ENCODE results near the gene ALDH1A2. TPM values are rescaled to one million over a fixed set of nuclear protein-coding genes. Genes with fewer than 3 reads are reported as not detected.

The ALDH1A2 gene
- total RNA-seq, 1 experiment from 2014 or later, result 1.5 TPM

DNA sequence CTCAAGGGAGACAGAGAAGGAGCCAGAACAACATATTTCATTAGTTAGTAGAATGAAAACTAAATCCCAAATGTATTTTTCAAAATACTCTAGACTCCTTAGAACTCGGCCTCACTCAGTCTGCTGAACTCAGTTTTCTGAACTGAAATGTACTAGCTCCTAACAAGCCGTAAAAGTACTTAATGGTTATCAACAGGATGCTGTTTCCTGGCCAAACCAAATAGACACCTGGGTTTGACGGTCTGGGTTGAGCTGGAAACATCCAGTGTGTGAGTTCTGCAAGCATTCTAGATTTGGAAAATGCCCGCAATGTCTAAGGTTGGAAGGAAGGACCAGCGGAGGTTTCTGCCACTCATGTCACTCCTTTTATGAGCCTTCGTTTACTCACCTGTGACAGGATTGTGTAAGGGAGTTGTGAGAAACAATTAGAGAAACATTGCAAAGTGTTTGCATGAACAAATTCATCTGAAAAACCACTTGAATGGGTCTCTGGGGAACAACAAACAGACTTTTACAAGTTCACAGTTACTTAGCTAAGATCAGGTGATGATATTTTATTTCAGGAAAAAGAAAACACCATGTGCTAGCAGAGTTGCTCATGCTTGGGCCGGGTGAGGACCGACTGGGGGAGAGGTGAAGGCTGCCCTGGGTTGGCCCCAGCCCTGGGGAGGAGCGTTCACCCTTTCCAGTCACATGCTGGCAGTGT lies 151.0 kb downstream of the ALDH1A2 start:
- H3K27me3 ChIP-seq (replicated peaks; ENCODE audit: insufficient read depth, low read depth, low read length, poor library complexity), result no peaks in the 10 kb centered on the region
- intact Hi-C loops (cut with micrococcal nuclease; ENCODE audit: unreplicated experiment), result no loop called here
- H3K9me3 ChIP-seq (ENCODE audit: low read depth, low read length, poor library complexity, severe bottlenecking), result no peaks in the 10 kb centered on the region
- no TSS peak for BruUV-seq (replicated peaks)
- DNase-seq (ENCODE audit: low spot score), result no peak
- no peaks in the 10 kb centered on the region for H3K36me3 ChIP-seq (ENCODE audit: insufficient read depth, low read length, poor library complexity, severe bottlenecking)
- POLR2A ChIA-PET (ENCODE audit: low non-redundant PET), result no interaction called here
- H3K4me1 ChIP-seq (ENCODE audit: insufficient read depth, low read length, poor library complexity, severe bottlenecking), result no peaks in the 10 kb centered on the region
- no peak for TF ChIP-seq EZH2 (IDR thresholded peaks at IDR 0.05; ENCODE audit: borderline replicate concordance, low read depth, low read length, poor library complexity, severe bottlenecking)
- TF ChIP-seq, protein P1, sequence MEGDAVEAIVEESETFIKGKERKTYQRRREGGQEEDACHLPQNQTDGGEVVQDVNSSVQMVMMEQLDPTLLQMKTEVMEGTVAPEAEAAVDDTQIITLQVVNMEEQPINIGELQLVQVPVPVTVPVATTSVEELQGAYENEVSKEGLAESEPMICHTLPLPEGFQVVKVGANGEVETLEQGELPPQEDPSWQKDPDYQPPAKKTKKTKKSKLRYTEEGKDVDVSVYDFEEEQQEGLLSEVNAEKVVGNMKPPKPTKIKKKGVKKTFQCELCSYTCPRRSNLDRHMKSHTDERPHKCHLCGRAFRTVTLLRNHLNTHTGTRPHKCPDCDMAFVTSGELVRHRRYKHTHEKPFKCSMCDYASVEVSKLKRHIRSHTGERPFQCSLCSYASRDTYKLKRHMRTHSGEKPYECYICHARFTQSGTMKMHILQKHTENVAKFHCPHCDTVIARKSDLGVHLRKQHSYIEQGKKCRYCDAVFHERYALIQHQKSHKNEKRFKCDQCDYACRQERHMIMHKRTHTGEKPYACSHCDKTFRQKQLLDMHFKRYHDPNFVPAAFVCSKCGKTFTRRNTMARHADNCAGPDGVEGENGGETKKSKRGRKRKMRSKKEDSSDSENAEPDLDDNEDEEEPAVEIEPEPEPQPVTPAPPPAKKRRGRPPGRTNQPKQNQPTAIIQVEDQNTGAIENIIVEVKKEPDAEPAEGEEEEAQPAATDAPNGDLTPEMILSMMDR (conservative IDR thresholded peaks at IDR 0.05; ENCODE audit: low read depth, low read length), result no peak
- no peak overlapping the region for H3K27ac ChIP-seq (ENCODE audit: low read depth, low read length, poor library complexity, severe bottlenecking)
- no peak overlapping the region for H3K4me3 ChIP-seq (ENCODE audit: low read depth, low read length, poor library complexity, severe bottlenecking)
- CTCF ChIA-PET, result no interaction called here

DNA sequence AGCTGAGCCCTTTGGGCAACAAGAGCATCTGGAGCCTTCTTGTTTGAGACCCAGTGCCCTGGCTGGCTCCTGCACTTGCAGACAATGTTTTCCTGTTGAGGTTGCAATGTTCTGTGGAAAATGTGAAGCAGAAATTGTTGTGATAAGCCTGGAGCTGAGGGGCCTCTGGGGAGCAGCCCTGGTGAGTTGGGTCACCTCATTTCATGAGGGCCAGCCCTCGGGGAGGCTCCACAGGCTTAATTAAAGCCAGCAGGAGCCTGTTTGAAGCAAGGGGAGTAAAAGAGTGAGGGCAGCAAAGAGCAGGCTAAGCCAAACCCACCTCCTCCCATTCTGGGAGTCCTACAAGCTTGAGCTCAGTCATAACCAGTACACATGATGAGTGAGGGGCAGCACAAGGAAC lies 154.3 kb downstream of the ALDH1A2 start:
- no peak for TF ChIP-seq EZH2 (IDR thresholded peaks at IDR 0.05; ENCODE audit: borderline replicate concordance, low read depth, low read length, poor library complexity, severe bottlenecking)
- TF ChIP-seq, protein P1 (conservative IDR thresholded peaks at IDR 0.05; ENCODE audit: low read depth, low read length), result no peak
- Histone ChIP-seq H3K36me3 (ENCODE audit: insufficient read depth, low read length, poor library complexity, severe bottlenecking) (no peaks in the 10 kb centered on the region), H3K27me3 (replicated peaks; ENCODE audit: insufficient read depth, low read depth, low read length, poor library complexity) (no peaks in the 10 kb centered on the region), H3K4me3 (ENCODE audit: low read depth, low read length, poor library complexity, severe bottlenecking) (no peak overlapping the region), H3K27ac (ENCODE audit: low read depth, low read length, poor library complexity, severe bottlenecking) (no peak overlapping the region), H3K4me1 (ENCODE audit: insufficient read depth, low read length, poor library complexity, severe bottlenecking) (no peaks in the 10 kb centered on the region), H3K9me3 (ENCODE audit: low read depth, low read length, poor library complexity, severe bottlenecking) (no peaks in the 10 kb centered on the region)
- BruUV-seq (replicated peaks), result no TSS peak
- POLR2A ChIA-PET (ENCODE audit: low non-redundant PET), result no interaction called here
- intact Hi-C loops (cut with micrococcal nuclease; ENCODE audit: unreplicated experiment), result no loop called here
- CTCF ChIA-PET, result no interaction called here
- no peak for DNase-seq (ENCODE audit: low spot score)

DNA sequence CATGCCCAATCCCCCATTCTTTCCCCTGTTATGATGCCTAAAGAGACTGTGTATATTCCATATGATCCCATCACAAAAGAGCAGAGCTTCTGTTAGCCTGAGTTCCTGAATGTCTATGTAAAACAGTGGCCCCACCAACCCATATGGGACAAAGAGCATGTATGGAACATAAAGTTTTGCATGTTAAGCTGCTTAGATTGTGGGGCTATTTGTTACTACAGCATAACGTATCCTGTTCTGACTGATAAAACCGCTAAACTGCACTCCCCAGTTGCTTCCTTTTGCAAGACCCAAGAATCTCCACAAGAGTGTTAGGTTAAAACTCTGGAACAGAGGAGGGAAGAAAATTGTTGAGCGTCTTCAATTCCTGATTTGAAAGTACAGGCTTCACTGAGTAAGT lies 154.8 kb downstream of the ALDH1A2 start:
- TF ChIP-seq, protein P1 (conservative IDR thresholded peaks at IDR 0.05; ENCODE audit: low read depth, low read length), result no peak
- no peak for TF ChIP-seq EZH2 (IDR thresholded peaks at IDR 0.05; ENCODE audit: borderline replicate concordance, low read depth, low read length, poor library complexity, severe bottlenecking)
- Histone ChIP-seq H3K4me3 (ENCODE audit: low read depth, low read length, poor library complexity, severe bottlenecking) (no peak overlapping the region), H3K27ac (ENCODE audit: low read depth, low read length, poor library complexity, severe bottlenecking) (no peak overlapping the region), H3K9me3 (ENCODE audit: low read depth, low read length, poor library complexity, severe bottlenecking) (no peaks in the 10 kb centered on the region), H3K27me3 (replicated peaks; ENCODE audit: insufficient read depth, low read depth, low read length, poor library complexity) (no peaks in the 10 kb centered on the region), H3K36me3 (ENCODE audit: insufficient read depth, low read length, poor library complexity, severe bottlenecking) (no peaks in the 10 kb centered on the region), H3K4me1 (ENCODE audit: insufficient read depth, low read length, poor library complexity, severe bottlenecking) (no peaks in the 10 kb centered on the region)
- POLR2A ChIA-PET (ENCODE audit: low non-redundant PET), result no interaction called here
- no peak for DNase-seq (ENCODE audit: low spot score)
- BruUV-seq (replicated peaks), result no TSS peak
- CTCF ChIA-PET, result no interaction called here
- intact Hi-C loops (cut with micrococcal nuclease; ENCODE audit: unreplicated experiment), result no loop called here
